Osteoblast (primary cell): ENCODE measurements around the gene C4orf50. TPM values are rescaled to one million over a fixed set of nuclear protein-coding genes. Genes with fewer than 3 reads are reported as not detected.

Source experiments
- DNase-seq: peaks from one replicate; pipeline ENCODE4 v3.0.0; 2011; ENCODE audit warnings: low spot score, mixed read lengths; ENCODE audit not compliant: insufficient read length; ENCODE audit errors: missing footprints
- H2AFZ ChIP-seq: 2 replicates; pipeline ENCODE4 v1.6.0; 2011; ENCODE audit warnings: mild to moderate bottlenecking, low read length
- H3K27ac ChIP-seq: 2 replicates; pipeline ENCODE4 v1.5.1; 2011; ENCODE audit warnings: mild to moderate bottlenecking, low read depth, low read length, moderate library complexity
- H3K27me3 ChIP-seq: 2 replicates; pipeline ENCODE4 v1.6.0; 2012; ENCODE audit warnings: mild to moderate bottlenecking, control low read depth, inconsistent platforms, low read length, moderate library complexity; ENCODE audit not compliant: insufficient read depth
- H3K36me3 ChIP-seq: 2 replicates; pipeline ENCODE4 v1.5.1; 2011; ENCODE audit warnings: mild to moderate bottlenecking, low read length, control low read depth, moderate library complexity; ENCODE audit not compliant: insufficient read depth
- H3K4me1 ChIP-seq: 2 replicates; pipeline ENCODE4 v1.5.1; 2011; ENCODE audit warnings: mild to moderate bottlenecking, low read length, control low read depth, moderate library complexity; ENCODE audit not compliant: insufficient read depth
- H3K4me2 ChIP-seq: 2 replicates; pipeline ENCODE4 v1.6.0; 2011; ENCODE audit warnings: mild to moderate bottlenecking, low read length; ENCODE audit not compliant: insufficient read depth
- H3K4me3 ChIP-seq: fragments of 200-600 bp; sonication (generic); 3 replicates; pipeline ENCODE4 v1.5.1; 2012; ENCODE audit warnings: mild to moderate bottlenecking, low read length, inconsistent platforms; ENCODE audit not compliant: insufficient read depth
- H3K79me2 ChIP-seq: 2 replicates; pipeline ENCODE4 v1.6.0; 2012; ENCODE audit warnings: mild to moderate bottlenecking, low read length, control low read depth, inconsistent platforms; ENCODE audit not compliant: insufficient read depth
- H3K9me3 ChIP-seq: 2 replicates; pipeline ENCODE4 v1.5.1; 2011; ENCODE audit warnings: low read depth, low read length, control low read depth
- H4K20me1 ChIP-seq: 2 replicates; pipeline ENCODE4 v1.6.0; 2012; ENCODE audit warnings: mild to moderate bottlenecking, low read length, control low read depth; ENCODE audit not compliant: insufficient read depth
- CTCF ChIP-seq: IDR thresholded peaks from 2 replicates; pipeline ENCODE4 v1.5.1; 2011; ENCODE audit warnings: mild to moderate bottlenecking, low read depth, low read length, moderate library complexity; ENCODE audit errors: extremely low read depth
- total RNA-seq: library from RNA; depleted of rRNA; stranded (reverse); fragments of >200 nt; gene quantifications from 2 replicates; pipeline ENCODE4 v1.2.3, GENCODE V29; 2012

Gene C4orf50
- total RNA-seq, 1 donor, result not detected

GRCh38 chr4:6019316-6020263 lies 1.4 kb upstream of the C4orf50 start:
- H3K9me3 ChIP-seq, result no peaks in the 10 kb centered on the region
- H3K27ac ChIP-seq, result no peak overlapping the region
- no peaks in the 10 kb centered on the region for H3K27me3 ChIP-seq
- H3K79me2 ChIP-seq, result no peaks in the 10 kb centered on the region
- no peak overlapping the region for H3K4me2 ChIP-seq
- DNase-seq, result peak; percentile 92
- H3K4me1 ChIP-seq, result no peaks in the 10 kb centered on the region
- H4K20me1 ChIP-seq, result no peaks in the 10 kb centered on the region
- no peak overlapping the region for H3K4me3 ChIP-seq
- peak; percentile 91 for TF ChIP-seq CTCF
- no peak overlapping the region for H2AFZ ChIP-seq
- no peaks in the 10 kb centered on the region for H3K36me3 ChIP-seq

- Histone ChIP-seq H2AFZ (no peak overlapping the region), H3K36me3 (no peaks in the 10 kb centered on the region), H3K79me2 (no peaks in the 10 kb centered on the region), H3K27me3 (no peaks in the 10 kb centered on the region), H3K4me3 (no peak overlapping the region), H3K4me2 (no peak overlapping the region), H4K20me1 (no peaks in the 10 kb centered on the region), H3K27ac (no peak overlapping the region), H3K4me1 (no peaks in the 10 kb centered on the region), H3K9me3 (no peaks in the 10 kb centered on the region)
- TF ChIP-seq CTCF, result no peak
- no peak for DNase-seq
These were observed 431 bp downstream of the C4orf50 start for GRCh38 chr4:6017800-6018199.

- Histone ChIP-seq H3K4me2 (no peak overlapping the region), H2AFZ (no peak overlapping the region), H4K20me1 (no peaks in the 10 kb centered on the region), H3K27me3 (no peaks in the 10 kb centered on the region), H3K79me2 (no peaks in the 10 kb centered on the region), H3K4me3 (no peak overlapping the region), H3K36me3 (no peaks in the 10 kb centered on the region), H3K9me3 (no peaks in the 10 kb centered on the region), H3K4me1 (no peaks in the 10 kb centered on the region), H3K27ac (no peak overlapping the region)
- no peak for TF ChIP-seq CTCF
- DNase-seq, result no peak
These were observed 1.2 kb downstream of the C4orf50 start for GRCh38 chr4:6017030-6017429.

GRCh38 chr4:6013564-6013963 lies 4.7 kb downstream of the C4orf50 start:
- Histone ChIP-seq H3K9me3 (no peaks in the 10 kb centered on the region), H3K4me1 (no peaks in the 10 kb centered on the region), H3K4me2 (no peak overlapping the region), H3K4me3 (no peak overlapping the region), H2AFZ (no peak overlapping the region), H4K20me1 (no peaks in the 10 kb centered on the region), H3K27me3 (peaks cover 4% of the 10 kb centered on the region), H3K27ac (no peak overlapping the region), H3K36me3 (no peaks in the 10 kb centered on the region), H3K79me2 (no peaks in the 10 kb centered on the region)
- TF ChIP-seq CTCF, result no peak
- no peak for DNase-seq
